Caco-2 (cell line): ENCODE results near the gene TMEM132C. TPM values are rescaled to one million over a fixed set of nuclear protein-coding genes. Genes with fewer than 3 reads are reported as not detected.

Experiments used
- BruUV-seq: library from RNA; stranded (reverse); fragments of 400-500 nt; replicated peaks from 2 replicates; lab custom pipeline; 2021; lab: Mats Ljungman, UMichigan
- CTCF ChIA-PET: fragments of 300-600 bp; sonication (Branson Sonifier 250); formaldehyde crosslinking; loops from one replicate; lab custom pipeline; 2022; ENCODE audit warnings: antibody characterized with exemption; lab: Charles Lee
- POLR2A ChIA-PET: fragments of 300-600 bp; sonication (Branson Sonifier 250); formaldehyde crosslinking; loops from one replicate; lab custom pipeline; 2022; ENCODE audit warnings: antibody characterized with exemption; lab: Charles Lee
- DNase-seq, 2 experiments: peaks; one replicate each; pipeline versions ENCODE4 v3.0.0 to v3.0.0-alpha.2; 2020 to 2022
- H3K27me3 ChIP-seq: replicated peaks from 2 replicates; pipeline ENCODE4 v1.6.0; 2011; ENCODE audit warnings: low read length; ENCODE audit not compliant: control insufficient read depth, insufficient read depth
- H3K36me3 ChIP-seq: 2 replicates; pipeline ENCODE4 v1.5.1; 2011; ENCODE audit warnings: low read length; ENCODE audit not compliant: control insufficient read depth, insufficient read depth
- H3K4me1 ChIP-seq: fragments of 250-450 bp; sonication (Bioruptor Pico); 2 replicates; pipeline ENCODE4 v1.5.1; 2020; ENCODE audit warnings: mild to moderate bottlenecking
- H3K4me3 ChIP-seq: 2 replicates; pipeline ENCODE4 v1.5.1; 2011; ENCODE audit warnings: low read depth, mild to moderate bottlenecking, control low read depth, low read length
- H3K9me3 ChIP-seq: fragments of 250-450 bp; sonication (Bioruptor Pico); 2 replicates; pipeline ENCODE4 v1.5.1; 2020; ENCODE audit warnings: mild to moderate bottlenecking, moderate library complexity
- H3K27ac Mint-ChIP-seq: one replicate; pipeline ENCODE4 v1.8.0; 2022; ENCODE audit warnings: mixed read lengths; ENCODE audit not compliant: unreplicated experiment
- H3K27me3 Mint-ChIP-seq: one replicate; pipeline ENCODE4 v1.8.0; 2022; ENCODE audit warnings: mixed read lengths; ENCODE audit not compliant: insufficient read depth, unreplicated experiment
- H3K36me3 Mint-ChIP-seq: one replicate; pipeline ENCODE4 v1.8.0; 2022; ENCODE audit warnings: mild to moderate bottlenecking, mixed read lengths; ENCODE audit not compliant: insufficient read depth, unreplicated experiment
- H3K4me1 Mint-ChIP-seq: one replicate; pipeline ENCODE4 v1.8.0; 2022; ENCODE audit warnings: low read depth, mixed read lengths; ENCODE audit not compliant: unreplicated experiment
- H3K4me3 Mint-ChIP-seq: one replicate; pipeline ENCODE4 v1.8.0; 2022; ENCODE audit warnings: mild to moderate bottlenecking, moderate library complexity, mixed read lengths; ENCODE audit not compliant: unreplicated experiment
- H3K9me3 Mint-ChIP-seq: one replicate; pipeline ENCODE4 v1.8.0; 2022; ENCODE audit warnings: mixed read lengths; ENCODE audit not compliant: unreplicated experiment
- CTCF ChIP-seq, 2 experiments: fragments of 200-600 bp in 1 of 2; IDR thresholded peaks; 1 replicate in 1 of 2; 2 replicates in 1 of 2; pipeline versions ENCODE4 v1.5.1 to v1.8.0; 2011 to 2022; ENCODE audit warnings: antibody characterized with exemption in 1 of 2, control low read depth in 1 of 2, inconsistent platforms in 1 of 2, low read depth in 1 of 2, low read length in 1 of 2, mild to moderate bottlenecking in 1 of 2, moderate library complexity in 1 of 2; ENCODE audit not compliant: insufficient read depth in 1 of 2, severe bottlenecking in 1 of 2, unreplicated experiment in 1 of 2
- intact Hi-C: fragments of 100-400 bp; cut with micrococcal nuclease; formaldehyde crosslinking; loops from one replicate; pipeline ENCODE4 v1.10.0; 2022; ENCODE audit not compliant: unreplicated experiment
- total RNA-seq: library from RNA; stranded (reverse); gene quantifications from 2 replicates; pipeline ENCODE4 v1.2.3, GENCODE V29; 2022

The TMEM132C gene
- total RNA-seq, 1 experiment from 2014 or later = not detected

GRCh38 chr12:128288896-128289295 lies 21.9 kb downstream of the TMEM132C start:
- Histone ChIP-seq H3K9me3 (no peaks in the 10 kb centered on the region), H3K4me1 (no peaks in the 10 kb centered on the region), H3K27me3 (no peaks in the 10 kb centered on the region; the same call in 1 of the 2 replicates), H3K36me3 (no peaks in the 10 kb centered on the region), H3K4me3 (no peak overlapping the region)
- no TSS peak for BruUV-seq
- H3K4me3 Mint-ChIP-seq = no peak overlapping the region
- no peaks in the 10 kb centered on the region for H3K4me1 Mint-ChIP-seq
- peaks cover under 1% of the 10 kb centered on the region for H3K9me3 Mint-ChIP-seq
- H3K27ac Mint-ChIP-seq = no peak overlapping the region
- no peaks in the 10 kb centered on the region for H3K27me3 Mint-ChIP-seq
- intact Hi-C loops = no loop called here
- CTCF ChIA-PET = no interaction called here
- H3K36me3 Mint-ChIP-seq = no peaks in the 10 kb centered on the region
- no peak for TF ChIP-seq CTCF (IDR thresholded peaks at IDR 0.05; ENCODE audit: insufficient read depth in 1 of 2, low read depth in 1 of 2, low read length in 1 of 2, severe bottlenecking in 1 of 2, unreplicated experiment in 1 of 2)
- POLR2A ChIA-PET = no interaction called here
- DNase-seq = no peak

- H3K27ac Mint-ChIP-seq = no peak overlapping the region
- CTCF ChIA-PET = no interaction called here
Measured at GRCh38 chr12:128290938-128291337, 24.0 kb downstream of the TMEM132C start.

GRCh38 chr12:128298091-128298748 lies 31.2 kb downstream of the TMEM132C start:
- Mint-ChIP-seq H3K36me3 (no peaks in the 10 kb centered on the region), H3K4me1 (no peaks in the 10 kb centered on the region), H3K27me3 (peaks cover 6% of the 10 kb centered on the region), H3K27ac (no peak overlapping the region), H3K4me3 (no peak overlapping the region), H3K9me3 (no peaks in the 10 kb centered on the region)
- Histone ChIP-seq H3K4me1 (no peaks in the 10 kb centered on the region), H3K4me3 (no peak overlapping the region), H3K36me3 (no peaks in the 10 kb centered on the region), H3K27me3 (no peaks in the 10 kb centered on the region), H3K9me3 (no peaks in the 10 kb centered on the region; the same call in 1 of the 2 replicates)
- ChIA-PET POLR2A (no interaction called here), CTCF (no interaction called here)
- TF ChIP-seq CTCF (IDR thresholded peaks at IDR 0.05; ENCODE audit: insufficient read depth in 1 of 2, low read depth in 1 of 2, low read length in 1 of 2, severe bottlenecking in 1 of 2, unreplicated experiment in 1 of 2) = no peak
- no peak for DNase-seq
- no TSS peak for BruUV-seq
- intact Hi-C loops = no loop called here

More at GRCh38 chr12:128290938-128291337, 24.0 kb downstream of the TMEM132C start:
- H3K9me3 Mint-ChIP-seq = no peaks in the 10 kb centered on the region
- no peak for TF ChIP-seq CTCF (IDR thresholded peaks at IDR 0.05; ENCODE audit: insufficient read depth in 1 of 2, low read depth in 1 of 2, low read length in 1 of 2, severe bottlenecking in 1 of 2, unreplicated experiment in 1 of 2)
- Histone ChIP-seq H3K4me3 (no peak overlapping the region), H3K9me3 (no peaks in the 10 kb centered on the region), H3K4me1 (no peaks in the 10 kb centered on the region), H3K36me3 (no peaks in the 10 kb centered on the region), H3K27me3 (no peaks in the 10 kb centered on the region; the same call in 1 of the 2 replicates)
- no peak for DNase-seq
- POLR2A ChIA-PET = no interaction called here
- no peaks in the 10 kb centered on the region for H3K36me3 Mint-ChIP-seq
- H3K27me3 Mint-ChIP-seq = no peaks in the 10 kb centered on the region
- no TSS peak for BruUV-seq
- intact Hi-C loops = no loop called here
- no peak overlapping the region for H3K4me3 Mint-ChIP-seq
- no peaks in the 10 kb centered on the region for H3K4me1 Mint-ChIP-seq
